Activated CD4-positive, CD25-positive, alpha-beta regulatory T cell (primary cell): ENCODE data around the gene KRTAP17-1.
"Not testable (repeated sequence)": the region's sequence is repeated elsewhere in the genome, so short reads cannot be mapped to it uniquely, and the experiment has no call there.

Source experiments
- DNase-seq, 4 experiments: peaks; one replicate each; lab custom pipeline; 2025; lab: John Stamatoyannopoulos, UW

The KRTAP17-1 gene

GRCh38 chr17:41302981-41303380, 12.5 kb downstream of the KRTAP17-1 start:
- DNase-seq = no peak

DNA sequence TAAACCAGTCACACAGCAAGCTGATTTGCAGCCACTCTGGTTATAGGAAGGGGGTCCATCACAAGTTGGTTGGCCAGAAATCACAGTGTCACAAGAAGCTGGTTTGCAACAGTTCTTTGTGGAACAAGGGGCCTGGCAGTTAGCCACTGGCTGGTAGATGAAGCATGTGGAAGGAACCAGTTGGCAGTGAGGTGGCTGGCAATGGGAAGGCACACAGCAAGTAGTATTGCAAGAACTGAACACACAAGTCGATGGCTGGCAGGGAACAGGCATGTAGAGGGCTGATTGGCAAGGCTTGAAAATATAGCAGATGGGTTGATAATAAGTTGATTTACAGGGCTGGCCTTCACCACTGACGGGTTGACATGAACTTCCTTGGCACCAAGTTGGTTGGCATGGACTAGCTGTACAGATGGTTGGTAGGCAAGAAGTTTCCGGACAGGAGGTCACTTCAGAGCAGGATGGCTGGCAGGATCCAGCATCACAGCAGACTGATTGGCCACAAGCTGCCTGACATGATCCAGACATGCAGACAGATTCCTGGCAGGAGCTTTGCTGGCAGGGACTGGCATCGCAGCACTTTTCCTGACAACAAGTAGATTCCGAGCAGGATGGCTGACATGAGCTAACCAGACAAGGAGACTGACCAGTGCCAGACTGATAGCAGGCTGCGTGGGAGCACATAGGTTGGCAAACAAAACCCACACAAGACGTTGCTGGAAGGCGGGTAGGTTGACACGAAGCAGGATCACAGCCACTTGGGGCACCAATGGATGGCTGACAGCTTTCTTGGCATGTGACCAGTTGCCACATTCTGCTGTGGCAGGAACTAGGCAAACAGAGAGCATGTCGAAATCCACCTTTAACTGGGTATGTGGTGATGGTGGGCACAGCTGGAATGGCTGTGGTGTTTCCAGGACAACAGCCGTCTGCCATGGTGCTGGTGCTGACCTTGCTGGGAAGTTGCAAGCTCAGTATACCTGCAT, 13.3 kb downstream of the KRTAP17-1 start, which contains the start of gene KRTAP29-1:
Gene KRTAP29-1 (minus strand): TSS at position 936 of the 986 bp plus-strand sequence. CDS start 0 bp downstream, at position 936.
- no peak for DNase-seq

- DNase-seq = no peak
These were observed 14.2 kb downstream of the KRTAP17-1 start for GRCh38 chr17:41301204-41301790.

DNA sequence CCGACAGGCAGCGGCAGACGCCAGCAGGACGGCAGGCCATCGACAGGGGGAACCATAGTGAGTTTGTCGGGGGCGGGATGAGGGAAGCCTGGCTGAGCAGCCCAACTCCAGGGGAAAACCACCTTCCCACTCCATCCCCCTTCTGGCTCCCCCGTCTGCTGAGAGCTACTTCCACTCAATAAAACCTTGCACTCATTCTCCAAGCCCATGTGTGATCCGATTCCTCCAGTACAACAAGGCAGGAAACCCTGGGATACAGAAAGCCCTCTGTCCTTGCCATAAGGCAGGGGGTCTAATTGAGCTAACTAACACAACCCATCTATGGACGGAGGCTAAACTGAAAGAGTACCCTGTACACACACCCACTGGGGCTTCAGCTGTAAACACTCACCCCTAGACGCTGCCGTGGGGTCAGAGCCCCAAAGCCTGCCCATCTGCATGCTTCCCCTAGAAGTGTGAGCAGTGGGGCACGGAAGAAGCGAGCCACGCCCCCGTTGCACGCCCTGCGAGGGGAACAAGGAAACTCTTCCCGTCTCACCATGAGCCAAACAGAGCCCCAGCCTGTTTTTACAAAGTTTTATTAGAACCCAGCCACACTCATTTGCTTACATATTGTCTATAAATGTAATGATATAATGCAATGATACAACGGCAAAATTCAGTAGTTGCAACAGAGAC, 16.9 kb downstream of the KRTAP17-1 start:
- no peak for DNase-seq

- DNase-seq = no peak
These were observed 18.7 kb downstream of the KRTAP17-1 start for GRCh38 chr17:41296846-41297245.

DNA sequence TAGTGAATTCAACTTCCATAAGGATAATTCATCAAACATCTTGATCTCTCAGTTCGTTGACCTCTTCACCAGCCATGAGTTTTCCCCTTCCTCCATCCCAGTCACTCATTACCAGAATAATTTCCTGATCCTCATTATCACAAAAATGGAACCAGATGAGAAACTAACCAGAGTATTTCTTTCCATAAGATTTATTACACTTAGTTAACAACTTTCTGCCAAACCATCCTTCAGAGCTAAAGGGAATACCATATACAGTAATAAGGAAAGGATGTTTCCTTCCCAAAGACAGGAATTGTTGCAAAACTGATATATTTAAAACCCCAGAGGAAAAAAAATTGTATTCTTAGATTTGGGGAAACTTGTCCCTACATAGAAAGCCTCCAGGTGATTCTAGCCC, 21.5 kb downstream of the KRTAP17-1 start:
- DNase-seq = no peak

DNA sequence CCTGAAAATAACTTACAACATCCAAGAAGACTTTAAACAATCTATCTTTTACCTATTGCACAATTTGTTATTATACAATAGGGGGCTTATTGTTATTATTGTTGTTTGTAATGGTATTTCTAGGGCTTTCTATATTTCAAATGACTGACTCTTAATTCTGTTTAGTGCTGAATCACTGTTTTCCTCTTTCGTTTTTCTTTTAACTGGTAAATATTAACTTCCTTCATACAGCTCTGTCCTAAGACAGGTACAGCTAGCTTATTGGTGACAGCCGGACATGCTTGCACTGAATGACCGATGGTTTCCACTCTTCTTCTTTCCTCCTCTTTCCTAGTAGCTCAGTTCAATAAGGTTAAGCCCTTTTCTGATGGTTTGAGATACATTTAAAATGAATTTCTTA, 28.5 kb downstream of the KRTAP17-1 start:
- DNase-seq = no peak

DNA sequence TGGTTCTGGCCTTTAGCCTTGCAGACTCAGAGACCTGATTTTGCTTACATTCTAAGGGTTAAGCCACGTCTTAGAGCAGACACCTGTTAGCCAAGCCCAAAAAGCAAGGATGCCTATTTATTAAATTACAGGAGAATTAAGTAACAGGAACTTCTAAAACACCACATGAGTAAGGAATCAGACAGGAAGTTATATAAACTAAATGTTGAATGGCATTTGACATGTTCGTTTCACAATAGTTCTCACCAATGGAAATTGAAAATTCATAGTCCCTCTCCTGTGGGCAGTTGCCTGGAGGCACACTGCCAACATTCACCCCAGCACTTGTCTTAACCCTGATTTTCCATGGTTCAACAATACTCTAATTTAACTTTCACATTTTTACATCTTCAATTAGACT, 31.0 kb downstream of the KRTAP17-1 start:
- no peak for DNase-seq

- DNase-seq = no peak
These were observed 31.5 kb downstream of the KRTAP17-1 start for GRCh38 chr17:41284043-41284442.

- no peak for DNase-seq
These were observed 37.1 kb downstream of the KRTAP17-1 start for GRCh38 chr17:41278176-41278955.

- DNase-seq = not testable (repeated sequence)
These were observed 39.8 kb downstream of the KRTAP17-1 start, which contains the start of gene KRTAP9-7 for GRCh38 chr17:41275648-41276190. TSS of gene KRTAP9-7 (plus strand) at chr17:41275698. CDS start at chr17:41275698, 0 bp downstream.

DNA sequence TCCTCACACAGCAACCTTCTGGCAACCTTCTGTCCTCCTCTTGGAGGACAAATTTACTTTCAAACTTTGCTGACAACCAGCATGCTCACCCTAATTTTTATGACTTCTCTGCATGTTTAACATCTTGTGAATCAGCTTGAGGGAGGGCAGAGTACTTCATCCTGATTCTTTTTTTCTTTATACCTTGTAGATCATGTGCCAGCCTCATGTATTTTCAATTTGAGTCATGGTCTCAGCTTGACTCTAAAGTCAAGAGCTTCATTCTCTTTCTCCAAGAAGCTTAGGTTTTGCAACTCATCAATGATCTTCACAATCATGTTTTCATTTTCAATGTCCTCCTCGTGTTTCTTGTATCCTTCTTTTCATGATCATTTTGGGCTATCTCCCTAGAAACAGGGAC, 43.7 kb downstream of the KRTAP17-1 start:
- DNase-seq = no peak

DNA sequence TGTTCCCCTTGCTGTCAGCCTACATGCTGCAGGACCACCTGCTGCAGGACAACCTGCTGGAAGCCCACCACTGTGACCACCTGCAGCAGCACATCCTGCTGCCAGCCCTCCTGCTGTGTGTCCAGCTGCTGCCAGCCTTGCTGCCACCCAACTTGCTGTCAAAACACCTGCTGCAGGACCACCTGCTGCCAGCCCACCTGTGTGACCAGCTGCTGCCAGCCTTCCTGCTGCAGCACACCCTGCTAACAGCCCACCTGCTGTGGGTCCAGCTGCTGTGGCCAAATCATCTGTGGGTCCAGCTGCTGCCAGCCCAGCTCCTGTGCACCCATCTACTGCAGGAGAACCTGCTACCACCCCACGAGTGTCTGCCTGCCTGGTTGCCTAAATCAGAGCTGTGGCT, 44.2 kb downstream of the KRTAP17-1 start:
- not testable (repeated sequence) for DNase-seq

- DNase-seq = no peak
These were observed 47.8 kb downstream of the KRTAP17-1 start for GRCh38 chr17:41267711-41268110.

- no peak for DNase-seq
These were observed 50.4 kb downstream of the KRTAP17-1 start, which contains the start of gene KRTAP9-6 for GRCh38 chr17:41265078-41265477. TSS of gene KRTAP9-6 (plus strand) at chr17:41265378. CDS start at chr17:41265378, 0 bp downstream.
